Ishikawa (cell line): ENCODE results near the gene CCDC27.

Experiments
- CEBPB ChIP-seq: IDR thresholded peaks from 2 replicates; pipeline ENCODE4 v1.6.1; 2012
- EGR1 ChIP-seq: IDR thresholded peaks from 2 replicates; pipeline ENCODE4 v1.6.1; 2012
- EP300 ChIP-seq: IDR thresholded peaks from 2 replicates; pipeline ENCODE4 v1.6.1; 2012; ENCODE audit warnings: borderline replicate concordance
- FOXM1 ChIP-seq: IDR thresholded peaks from 2 replicates; pipeline ENCODE4 v1.6.1; 2012; ENCODE audit warnings: low read depth, borderline replicate concordance
- TAF1 ChIP-seq: IDR thresholded peaks from 2 replicates; pipeline ENCODE4 v1.6.1; 2012; ENCODE audit warnings: low read depth, mild to moderate bottlenecking
- YY1 ChIP-seq: IDR thresholded peaks from 2 replicates; pipeline ENCODE4 v1.6.1; 2012; ENCODE audit warnings: low read depth

GRCh38 chr1:3820316-3820715, 68.1 kb downstream of the CCDC27 start:
- no peak for TF ChIP-seq EP300
- no peak for TF ChIP-seq EGR1
- TF ChIP-seq TAF1: no peak
- no peak for TF ChIP-seq FOXM1
- TF ChIP-seq CEBPB: no peak
- no peak for TF ChIP-seq YY1
